HUES64 (cell line): ENCODE data around the gene TGM1. TPM values are rescaled to one million over a fixed set of nuclear protein-coding genes. Genes with fewer than 3 reads are reported as not detected.

Experiments used
- H3K27ac ChIP-seq: 2 replicates; pipeline ENCODE4 v1.7.0; 2013; ENCODE audit warnings: low read depth, low read length, inconsistent platforms
- H3K27me3 ChIP-seq: 2 replicates; pipeline ENCODE4 v1.6.1; 2013; ENCODE audit warnings: mild to moderate bottlenecking, low read length; ENCODE audit not compliant: insufficient read depth
- H3K36me3 ChIP-seq: 2 replicates; pipeline ENCODE4 v1.6.1; 2013; ENCODE audit warnings: mild to moderate bottlenecking, low read length; ENCODE audit not compliant: insufficient read depth
- H3K4me1 ChIP-seq: 2 replicates; pipeline ENCODE4 v1.6.1; 2013; ENCODE audit warnings: mild to moderate bottlenecking, low read length, moderate library complexity; ENCODE audit not compliant: insufficient read depth
- H3K4me3 ChIP-seq: 2 replicates; pipeline ENCODE4 v1.5.1; 2013; ENCODE audit warnings: mild to moderate bottlenecking, low read length, moderate library complexity
- H3K9ac ChIP-seq: 2 replicates; pipeline ENCODE4 v1.6.1; 2013; ENCODE audit warnings: mild to moderate bottlenecking, low read depth, low read length
- H3K9me3 ChIP-seq: 2 replicates; pipeline ENCODE4 v1.6.1; 2013; ENCODE audit warnings: low read depth, low read length; ENCODE audit not compliant: insufficient read depth
- WGBS: fragments of 150-250, 120-280 bp; methylation state at CpG from one replicate; pipeline ENCODE4 v1.1.7; 2013; ENCODE audit warnings: missing lambda C conversion rate; 5-methylcytosine and 5-hydroxymethylcytosine counted together
- polyA plus RNA-seq, 2 experiments: library from polyadenylated mRNA; stranded (reverse); fragments of 50-300 nt; gene quantifications; one replicate each; pipeline ENCODE4 v1.2.3, GENCODE V29; 2013

Gene TGM1
- polyA plus RNA-seq (2013, experiment 1 of 2): 0.95 TPM
- polyA plus RNA-seq (2013, experiment 2 of 2): 1.0 TPM

GRCh38 chr14:24262821-24263733 is at the start of gene TGM1:
TSS of gene TGM1 (minus strand) at chr14:24263177. CDS start at chr14:24262352, 825 bp downstream.
- WGBS: 78% methylated on average over 14 of the region's 14 CpGs
- peaks cover 11% of the 10 kb centered on the region; the same call in 1 of the 2 replicates for H3K36me3 ChIP-seq
- no peak within 1 kb of the TSS for H3K4me3 ChIP-seq
- H3K4me1 ChIP-seq: no peaks in the 10 kb centered on the region
- no peaks in the 10 kb centered on the region for H3K27me3 ChIP-seq
- H3K9me3 ChIP-seq: no peaks in the 10 kb centered on the region
- H3K9ac ChIP-seq: no peak within 1 kb of the TSS
- H3K27ac ChIP-seq: no peak within 1 kb of the TSS

GRCh38 chr14:24311837-24312615 is 49.0 kb upstream of the TGM1 start:
- Histone ChIP-seq H3K9ac (no peak overlapping the region), H3K27ac (no peak overlapping the region), H3K36me3 (peaks cover 19% of the 10 kb centered on the region), H3K4me1 (no peaks in the 10 kb centered on the region), H3K4me3 (no peak overlapping the region), H3K9me3 (no peaks in the 10 kb centered on the region), H3K27me3 (no peaks in the 10 kb centered on the region)
- 94% methylated on average over 1 of the region's 1 CpG for WGBS

- Histone ChIP-seq H3K36me3 (peaks cover 30% of the 10 kb centered on the region), H3K27ac (no peak within 1 kb of the TSS), H3K9me3 (no peaks in the 10 kb centered on the region), H3K27me3 (no peaks in the 10 kb centered on the region), H3K4me1 (no peaks in the 10 kb centered on the region), H3K9ac (no peak within 1 kb of the TSS), H3K4me3 (no peak within 1 kb of the TSS)
- WGBS: 96% methylated on average over 99 of the region's 99 CpGs
These were observed 47.9 kb upstream of the TGM1 start, which contains the start of gene LTB4R for GRCh38 chr14:24310646-24311604. TSS of gene LTB4R (plus strand) at chr14:24311502. CDS start at chr14:24315652, 4,150 bp downstream.

GRCh38 chr14:24310265-24310645 is 47.3 kb upstream of the TGM1 start:
- WGBS: 91% methylated on average over 5 of the region's 5 CpGs
- no peak overlapping the region for H3K27ac ChIP-seq
- H3K27me3 ChIP-seq: no peaks in the 10 kb centered on the region
- no peak overlapping the region for H3K4me3 ChIP-seq
- peaks cover 37% of the 10 kb centered on the region for H3K36me3 ChIP-seq
- H3K9me3 ChIP-seq: no peaks in the 10 kb centered on the region
- no peaks in the 10 kb centered on the region for H3K4me1 ChIP-seq
- no peak overlapping the region for H3K9ac ChIP-seq

- Histone ChIP-seq H3K9me3 (no peaks in the 10 kb centered on the region), H3K27me3 (no peaks in the 10 kb centered on the region), H3K27ac (no peak within 1 kb of the TSS), H3K9ac (no peak within 1 kb of the TSS), H3K36me3 (peaks cover 43% of the 10 kb centered on the region), H3K4me1 (no peaks in the 10 kb centered on the region), H3K4me3 (no peak within 1 kb of the TSS)
- 91% methylated on average over 5 of the region's 5 CpGs for WGBS
These were observed 46.7 kb upstream of the TGM1 start, which contains the start of gene LTB4R2 for GRCh38 chr14:24309538-24310264. TSS of gene LTB4R2 (plus strand) at chr14:24310140. CDS start at chr14:24310665, 525 bp downstream.

GRCh38 chr14:24308342-24309124 is 45.6 kb upstream of the TGM1 start:
- Histone ChIP-seq H3K9me3 (no peaks in the 10 kb centered on the region), H3K4me3 (no peak overlapping the region), H3K27me3 (no peaks in the 10 kb centered on the region), H3K4me1 (no peaks in the 10 kb centered on the region), H3K9ac (no peak overlapping the region), H3K27ac (no peak overlapping the region), H3K36me3 (peaks cover 54% of the 10 kb centered on the region)
- 95% methylated on average over 7 of the region's 7 CpGs for WGBS

GRCh38 chr14:24307575-24308341 is 44.8 kb upstream of the TGM1 start, which contains the start of gene CIDEB:
TSS of gene CIDEB (minus strand) at chr14:24307977. CDS start at chr14:24307858, 119 bp downstream.
- Histone ChIP-seq H3K9ac (no peak within 1 kb of the TSS), H3K27me3 (no peaks in the 10 kb centered on the region), H3K4me3 (no peak within 1 kb of the TSS), H3K27ac (no peak within 1 kb of the TSS), H3K36me3 (peaks cover 62% of the 10 kb centered on the region), H3K9me3 (no peaks in the 10 kb centered on the region), H3K4me1 (no peaks in the 10 kb centered on the region)
- WGBS: 69% methylated on average over 6 of the region's 6 CpGs

- Histone ChIP-seq H3K9ac (no peak overlapping the region), H3K9me3 (no peaks in the 10 kb centered on the region), H3K27ac (no peak overlapping the region), H3K36me3 (peaks cover 66% of the 10 kb centered on the region), H3K4me1 (no peaks in the 10 kb centered on the region), H3K4me3 (no peak overlapping the region), H3K27me3 (no peaks in the 10 kb centered on the region)
- WGBS: 86% methylated on average over 11 of the region's 11 CpGs
These were observed 44.2 kb upstream of the TGM1 start for GRCh38 chr14:24307156-24307574.

GRCh38 chr14:24304019-24304387 is 41.0 kb upstream of the TGM1 start:
- H3K27me3 ChIP-seq: no peaks in the 10 kb centered on the region
- no peak overlapping the region for H3K9ac ChIP-seq
- no peak overlapping the region for H3K27ac ChIP-seq
- WGBS: 96% methylated on average over 11 of the region's 11 CpGs
- H3K36me3 ChIP-seq: peaks cover 62% of the 10 kb centered on the region
- no peaks in the 10 kb centered on the region; the same call in 1 of the 2 replicates for H3K4me1 ChIP-seq
- no peaks in the 10 kb centered on the region for H3K9me3 ChIP-seq
- H3K4me3 ChIP-seq: no peak overlapping the region
